ENCODE measurements around the gene GATD1.
A peak's percentile ranks its signal among the peaks of the same experiment; 100 is the strongest.

GATD1 gene

GRCh38 chr11:776561-777287 is 563 bp downstream of the GATD1 start:
- DNase-seq = peak; percentile 36 to 58

GRCh38 chr11:776263-776560 is 1.1 kb downstream of the GATD1 start:
- no peak for DNase-seq

GRCh38 chr11:774873-775592 is 2.3 kb downstream of the GATD1 start:
- DNase-seq = no peak

GRCh38 chr11:773830-774229 is 3.5 kb downstream of the GATD1 start:
- DNase-seq = no peak

GRCh38 chr11:773425-773824 is 3.9 kb downstream of the GATD1 start:
- DNase-seq = no peak

GRCh38 chr11:772429-773390 is 4.6 kb downstream of the GATD1 start:
- DNase-seq = no peak

- DNase-seq = no peak
Measured at GRCh38 chr11:771617-772204, 5.6 kb downstream of the GATD1 start.

GRCh38 chr11:770642-771616 is 6.4 kb downstream of the GATD1 start:
- DNase-seq = no peak

GRCh38 chr11:769887-770641 is 7.2 kb downstream of the GATD1 start:
- no peak for DNase-seq

- no peak for DNase-seq
Measured at GRCh38 chr11:767238-767637, 10.0 kb downstream of the GATD1 start.

- DNase-seq = no peak
Measured at GRCh38 chr11:766936-767210, 10.4 kb downstream of the GATD1 start.

GRCh38 chr11:766106-766935 is 11.0 kb downstream of the GATD1 start:
- DNase-seq = no peak

GRCh38 chr11:765802-766091 is 11.5 kb downstream of the GATD1 start:
- DNase-seq = no peak

GRCh38 chr11:765025-765801 is 12.1 kb downstream of the GATD1 start:
- peak; percentile 66 to 67 for DNase-seq

GRCh38 chr11:764322-765024 is 12.8 kb downstream of the GATD1 start:
- DNase-seq = no peak

- no peak for DNase-seq
Measured at GRCh38 chr11:763549-764321, 13.6 kb downstream of the GATD1 start.

GRCh38 chr11:763073-763463 is 14.2 kb downstream of the GATD1 start:
- DNase-seq = no peak

- DNase-seq = peak in 1 of 2 donors; percentile 33
Measured at GRCh38 chr11:762421-763072, 14.7 kb downstream of the GATD1 start.
